Epithelial cell of esophagus (primary cell): ENCODE data around the gene TTC4.

Experiments used
- DNase-seq: peaks from one replicate; pipeline ENCODE4 v3.0.0; 2010; ENCODE audit warnings: low read depth
- H3K4me3 ChIP-seq: 2 replicates; pipeline ENCODE4 v1.5.1; 2011; ENCODE audit warnings: mild to moderate bottlenecking, low read length, control low read depth
- TF ChIP-seq, protein P1 (sequence below): IDR thresholded peaks from 2 replicates; pipeline ENCODE4 v1.5.1; 2011; ENCODE audit warnings: low read depth, mild to moderate bottlenecking, low read length, control low read depth, inconsistent platforms; ENCODE audit not compliant: insufficient read depth; ENCODE audit errors: missing control alignments

Gene TTC4

DNA sequence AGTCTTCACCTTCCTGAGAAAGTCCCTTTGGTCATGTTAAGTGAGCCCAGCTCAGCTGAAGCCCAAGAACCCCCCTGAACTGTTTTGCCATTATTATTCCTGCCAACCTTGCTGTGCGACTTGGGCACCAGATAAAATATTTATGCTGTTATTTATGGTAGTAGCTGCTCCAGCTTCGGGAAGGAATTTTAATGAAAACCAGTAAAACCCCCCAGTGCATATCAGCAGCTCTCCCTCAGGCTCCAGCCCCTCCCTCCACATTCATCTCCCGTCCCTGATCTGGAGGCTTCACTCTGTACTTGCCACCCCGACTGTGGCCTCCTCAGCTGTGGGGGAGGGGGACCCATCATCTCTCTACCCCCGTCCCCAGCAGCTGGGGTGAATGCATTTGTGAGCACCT, 72.8 kb downstream of the TTC4 start:
- TF ChIP-seq, protein P1, sequence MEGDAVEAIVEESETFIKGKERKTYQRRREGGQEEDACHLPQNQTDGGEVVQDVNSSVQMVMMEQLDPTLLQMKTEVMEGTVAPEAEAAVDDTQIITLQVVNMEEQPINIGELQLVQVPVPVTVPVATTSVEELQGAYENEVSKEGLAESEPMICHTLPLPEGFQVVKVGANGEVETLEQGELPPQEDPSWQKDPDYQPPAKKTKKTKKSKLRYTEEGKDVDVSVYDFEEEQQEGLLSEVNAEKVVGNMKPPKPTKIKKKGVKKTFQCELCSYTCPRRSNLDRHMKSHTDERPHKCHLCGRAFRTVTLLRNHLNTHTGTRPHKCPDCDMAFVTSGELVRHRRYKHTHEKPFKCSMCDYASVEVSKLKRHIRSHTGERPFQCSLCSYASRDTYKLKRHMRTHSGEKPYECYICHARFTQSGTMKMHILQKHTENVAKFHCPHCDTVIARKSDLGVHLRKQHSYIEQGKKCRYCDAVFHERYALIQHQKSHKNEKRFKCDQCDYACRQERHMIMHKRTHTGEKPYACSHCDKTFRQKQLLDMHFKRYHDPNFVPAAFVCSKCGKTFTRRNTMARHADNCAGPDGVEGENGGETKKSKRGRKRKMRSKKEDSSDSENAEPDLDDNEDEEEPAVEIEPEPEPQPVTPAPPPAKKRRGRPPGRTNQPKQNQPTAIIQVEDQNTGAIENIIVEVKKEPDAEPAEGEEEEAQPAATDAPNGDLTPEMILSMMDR: no peak

DNA sequence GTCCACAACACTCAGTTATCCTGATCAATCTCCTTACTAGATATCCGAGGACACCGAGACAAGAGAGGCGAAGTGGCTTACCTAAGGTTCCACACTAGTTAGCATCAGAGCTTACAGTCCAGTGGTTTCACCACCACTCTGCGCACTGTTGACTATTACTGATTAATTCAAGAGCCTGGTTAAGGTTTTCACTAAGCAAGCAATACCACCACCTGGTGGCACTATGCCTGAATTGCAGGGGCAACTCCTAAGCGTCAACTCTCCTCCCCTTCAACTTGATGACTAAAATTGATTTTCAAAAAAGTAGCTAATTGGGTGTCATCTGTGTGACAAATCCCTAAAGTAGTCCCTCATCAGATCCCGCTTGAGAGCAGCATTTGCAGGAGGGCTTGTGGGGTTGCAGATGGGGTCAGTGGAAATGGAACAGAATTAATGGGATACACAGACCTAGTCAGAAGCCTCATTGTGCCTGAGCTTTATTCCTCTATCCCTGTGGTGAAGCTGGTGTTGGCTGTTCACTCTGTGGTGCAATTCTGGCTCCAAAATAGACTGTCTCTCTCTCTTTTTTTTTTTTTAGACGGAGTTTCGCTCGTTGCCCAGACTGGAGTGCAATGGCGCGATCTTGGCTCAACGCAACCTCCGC, 76.3 kb downstream of the TTC4 start:
- DNase-seq: no peak
- TF ChIP-seq, protein P1: peak; percentile 60
- H3K4me3 ChIP-seq: no peak overlapping the region

More for the DNA sequence above, 72.8 kb downstream of the TTC4 start:
- DNase-seq: no peak
- no peak overlapping the region for H3K4me3 ChIP-seq
